ENCODE data around the gene POU2AF2.
"Not testable (repeated sequence)": the region's sequence is repeated elsewhere in the genome, so short reads cannot be mapped to it uniquely, and the experiment has no call there.

- not testable (repeated sequence) for TF ChIP-seq JUN (CRISPR knock-in tag; IDR thresholded peaks at IDR 0.05); CTCF (IDR thresholded peaks at IDR 0.05); RELA (CRISPR knock-in tag; IDR thresholded peaks at IDR 0.05; ENCODE audit: borderline replicate concordance); ELF4 (CRISPR knock-in tag; IDR thresholded peaks at IDR 0.05; ENCODE audit: low read depth); ATF6 (CRISPR knock-in tag; IDR thresholded peaks at IDR 0.05); SP1 (CRISPR knock-in tag; conservative IDR thresholded peaks at IDR 0.05)
Observed at GRCh38 chr11:111320199-111320598, 74.7 kb downstream of the POU2AF2 start.

All from WTC11 (cell line).